MM.1S (cell line): Measurements from ENCODE around the gene FOSL1.

Experiments
- DNase-seq: peaks from one replicate; pipeline ENCODE4 v3.0.0-alpha.2; 2015
- H2AFZ ChIP-seq: fragments of 300-600 bp; sonication (generic); 2 replicates; pipeline ENCODE4 v1.6.0; 2016; ENCODE audit warnings: antibody characterized with exemption, low read length
- H3F3A ChIP-seq: fragments of 300-600 bp; sonication (generic); 2 replicates; pipeline ENCODE4 v1.6.1; 2016; ENCODE audit warnings: mild to moderate bottlenecking, antibody characterized with exemption, low read length, moderate library complexity, mixed read lengths; ENCODE audit not compliant: insufficient read depth
- H3K27ac ChIP-seq: fragments of 300-600 bp; sonication (generic); 2 replicates; pipeline ENCODE4 v1.5.1; 2016; ENCODE audit warnings: mild to moderate bottlenecking, low read length
- H3K27me3 ChIP-seq: fragments of 300-600 bp; sonication (generic); replicated peaks from 2 replicates; pipeline ENCODE4 v1.6.0; 2016; ENCODE audit warnings: low read length; ENCODE audit not compliant: insufficient read depth
- H3K36me3 ChIP-seq: fragments of 300-600 bp; sonication (generic); replicated peaks from 2 replicates; pipeline ENCODE4 v1.6.1; 2016; ENCODE audit warnings: mild to moderate bottlenecking, low read length, mixed read lengths; ENCODE audit not compliant: insufficient read depth
- H3K4me1 ChIP-seq: fragments of 300-600 bp; sonication (generic); 2 replicates; pipeline ENCODE4 v1.6.1; 2016; ENCODE audit warnings: low read length, mixed read lengths
- H3K4me2 ChIP-seq: fragments of 300-600 bp; sonication (generic); 2 replicates; pipeline ENCODE4 v1.6.0; 2016; ENCODE audit warnings: low read depth, low read length
- H3K4me3 ChIP-seq: fragments of 300-600 bp; sonication (generic); 2 replicates; pipeline ENCODE4 v1.5.1; 2016; ENCODE audit warnings: low read length, mixed read lengths
- H3K79me2 ChIP-seq: fragments of 300-600 bp; sonication (generic); 2 replicates; pipeline ENCODE4 v1.6.1; 2016; ENCODE audit warnings: mixed run types, low read length, mixed read lengths
- H3K9ac ChIP-seq: fragments of 300-600 bp; sonication (generic); 2 replicates; pipeline ENCODE4 v1.6.1; 2016; ENCODE audit warnings: low read length, mixed read lengths
- H3K9me2 ChIP-seq: fragments of 300-600 bp; sonication (generic); replicated peaks from 2 replicates; pipeline ENCODE4 v1.6.1; 2016; ENCODE audit warnings: mild to moderate bottlenecking, low read length, mixed read lengths; ENCODE audit not compliant: insufficient read depth
- H3K9me3 ChIP-seq: fragments of 300-600 bp; sonication (generic); replicated peaks from 2 replicates; pipeline ENCODE4 v1.6.1; 2016; ENCODE audit warnings: mild to moderate bottlenecking, low read length, mixed read lengths; ENCODE audit not compliant: insufficient read depth
- H4K20me1 ChIP-seq: fragments of 300-600 bp; sonication (generic); 2 replicates; pipeline ENCODE4 v1.6.1; 2016; ENCODE audit warnings: mild to moderate bottlenecking, low read length, moderate library complexity, mixed read lengths; ENCODE audit not compliant: insufficient read depth
- EZH2 ChIP-seq: fragments of 300-600 bp; sonication (generic); optimal IDR thresholded peaks from 2 replicates; pipeline ENCODE3; 2017; ENCODE audit warnings: low read depth, mild to moderate bottlenecking, antibody characterized with exemption, low read length, mixed read lengths
- EZH2phosphoT487 ChIP-seq: fragments of 300-600 bp; sonication (generic); IDR thresholded peaks from 2 replicates; pipeline ENCODE4 v1.6.1; 2018; ENCODE audit warnings: antibody characterized with exemption, low read length
- TF ChIP-seq, protein P1 (sequence below): fragments of 300-600 bp; sonication (generic); IDR thresholded peaks from 2 replicates; pipeline ENCODE4 v1.5.1; 2016; ENCODE audit warnings: antibody characterized with exemption, low read length, mixed read lengths

The FOSL1 gene

DNA sequence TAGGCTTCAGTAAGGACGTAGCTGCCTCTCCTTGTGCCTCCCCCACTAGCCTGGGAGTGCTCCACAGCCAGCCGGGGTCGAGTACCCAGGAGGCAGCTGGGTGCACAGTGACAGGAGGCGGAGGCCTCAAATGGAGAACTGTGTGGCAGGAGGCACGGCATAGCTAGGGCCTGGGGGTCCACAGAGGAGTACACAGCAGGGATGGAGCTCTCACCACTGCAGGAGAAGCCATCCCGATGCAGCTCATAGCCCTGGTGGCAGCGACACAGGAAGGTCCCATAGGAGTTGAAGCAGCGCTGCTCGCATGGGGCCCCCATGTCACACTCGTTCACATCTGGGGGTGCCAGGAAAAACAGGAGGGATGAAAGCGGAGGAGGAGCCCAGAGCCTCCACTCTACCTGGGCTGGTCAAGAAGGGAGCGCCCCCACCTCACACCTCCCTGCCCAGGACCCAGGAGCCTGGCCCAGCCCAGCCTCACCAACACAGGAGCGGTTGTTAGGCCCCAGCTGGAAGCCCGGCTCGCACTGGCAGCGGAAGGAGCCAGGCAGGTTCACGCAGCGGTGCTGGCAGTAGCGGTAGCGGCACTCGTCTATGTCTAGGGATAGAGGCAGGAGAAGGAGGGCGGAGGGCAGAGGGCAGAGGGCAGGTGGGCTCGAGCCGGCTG, 30.4 kb downstream of the FOSL1 start:
- H3K27ac ChIP-seq = no peak overlapping the region
- H3K36me3 ChIP-seq = no peaks in the 10 kb centered on the region; the same call in 1 of the 2 replicates
- H3K9me2 ChIP-seq = no peaks in the 10 kb centered on the region
- H3K4me1 ChIP-seq = 0 out of 2 replicates have a peak, but pooled peaks cover 4% of the 10 kb centered on the region
- H3F3A ChIP-seq = no peaks in the 10 kb centered on the region; the same call in 1 of the 2 replicates
- no peaks in the 10 kb centered on the region for H3K27me3 ChIP-seq
- no peaks in the 10 kb centered on the region for H4K20me1 ChIP-seq
- H3K9ac ChIP-seq = no peak overlapping the region
- no peaks in the 10 kb centered on the region for H3K79me2 ChIP-seq
- TF ChIP-seq EZH2phosphoT487 = no peak
- no peak for TF ChIP-seq EZH2
- TF ChIP-seq, protein P1, sequence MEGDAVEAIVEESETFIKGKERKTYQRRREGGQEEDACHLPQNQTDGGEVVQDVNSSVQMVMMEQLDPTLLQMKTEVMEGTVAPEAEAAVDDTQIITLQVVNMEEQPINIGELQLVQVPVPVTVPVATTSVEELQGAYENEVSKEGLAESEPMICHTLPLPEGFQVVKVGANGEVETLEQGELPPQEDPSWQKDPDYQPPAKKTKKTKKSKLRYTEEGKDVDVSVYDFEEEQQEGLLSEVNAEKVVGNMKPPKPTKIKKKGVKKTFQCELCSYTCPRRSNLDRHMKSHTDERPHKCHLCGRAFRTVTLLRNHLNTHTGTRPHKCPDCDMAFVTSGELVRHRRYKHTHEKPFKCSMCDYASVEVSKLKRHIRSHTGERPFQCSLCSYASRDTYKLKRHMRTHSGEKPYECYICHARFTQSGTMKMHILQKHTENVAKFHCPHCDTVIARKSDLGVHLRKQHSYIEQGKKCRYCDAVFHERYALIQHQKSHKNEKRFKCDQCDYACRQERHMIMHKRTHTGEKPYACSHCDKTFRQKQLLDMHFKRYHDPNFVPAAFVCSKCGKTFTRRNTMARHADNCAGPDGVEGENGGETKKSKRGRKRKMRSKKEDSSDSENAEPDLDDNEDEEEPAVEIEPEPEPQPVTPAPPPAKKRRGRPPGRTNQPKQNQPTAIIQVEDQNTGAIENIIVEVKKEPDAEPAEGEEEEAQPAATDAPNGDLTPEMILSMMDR = no peak
- H3K4me3 ChIP-seq = no peak overlapping the region
- DNase-seq = no peak
- H2AFZ ChIP-seq = no peak overlapping the region
- H3K9me3 ChIP-seq = no peaks in the 10 kb centered on the region
- H3K4me2 ChIP-seq = no peak overlapping the region

DNA sequence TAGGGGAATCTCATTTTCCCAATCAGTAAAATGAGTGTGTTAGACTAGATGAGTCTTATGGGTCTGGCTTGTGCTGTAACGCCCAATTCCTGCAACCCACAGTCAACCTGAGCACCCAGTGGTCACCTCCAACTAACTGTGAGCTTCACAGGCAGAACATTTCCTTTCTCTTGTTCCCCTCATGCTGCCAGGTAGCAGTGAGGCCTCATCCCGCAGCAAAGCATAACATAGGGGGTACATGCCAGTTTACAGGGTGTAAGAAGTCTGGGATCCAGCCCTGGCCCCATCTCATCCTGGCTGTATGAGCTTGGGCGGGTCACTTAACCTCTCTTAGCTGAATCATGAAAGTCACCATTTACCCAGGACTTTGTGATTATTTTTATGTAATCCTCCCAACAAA, 31.3 kb downstream of the FOSL1 start:
- DNase-seq = no peak
- Histone ChIP-seq H2AFZ (no peak overlapping the region), H3K9me3 (no peaks in the 10 kb centered on the region), H3K4me2 (no peak overlapping the region), H3K4me3 (no peak overlapping the region), H3F3A (no peaks in the 10 kb centered on the region; the same call in 1 of the 2 replicates), H3K27me3 (no peaks in the 10 kb centered on the region), H3K9ac (no peak overlapping the region), H4K20me1 (no peaks in the 10 kb centered on the region), H3K79me2 (no peaks in the 10 kb centered on the region), H3K9me2 (no peaks in the 10 kb centered on the region), H3K36me3 (no peaks in the 10 kb centered on the region; the same call in 1 of the 2 replicates), H3K4me1 (0 out of 2 replicates have a peak, but pooled peaks cover 4% of the 10 kb centered on the region), H3K27ac (no peak overlapping the region)
- TF ChIP-seq, protein P1 = no peak
- TF ChIP-seq EZH2 (no peak), EZH2phosphoT487 (no peak)

DNA sequence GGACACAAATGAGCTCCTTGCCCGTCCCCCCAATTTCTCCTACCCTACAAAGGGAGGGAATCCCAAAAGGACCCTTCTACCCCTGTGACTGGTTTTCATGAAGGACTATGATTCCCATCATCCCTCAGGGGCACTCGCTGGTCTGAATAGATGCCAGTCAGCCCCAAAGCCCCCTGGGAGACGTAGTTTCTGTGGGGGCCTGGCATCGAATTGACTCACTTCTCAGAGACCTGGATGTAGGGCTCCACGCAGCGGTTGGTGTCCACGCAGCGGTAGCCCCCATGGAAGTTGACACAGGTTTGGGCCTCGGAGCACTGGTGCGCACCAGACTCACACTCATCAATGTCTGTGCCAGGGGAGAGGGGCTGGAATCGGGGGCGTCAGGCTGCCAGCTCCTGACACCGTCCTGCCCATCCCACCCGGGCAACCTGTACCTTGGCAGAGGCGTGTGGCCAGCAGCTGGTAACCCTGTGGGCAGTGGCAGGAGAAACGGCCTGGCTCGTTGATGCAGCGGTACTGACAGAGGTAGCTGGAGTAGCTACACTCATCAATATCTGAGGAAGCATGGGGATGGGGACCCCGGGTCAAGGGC, 32.0 kb downstream of the FOSL1 start:
- no peak overlapping the region for H2AFZ ChIP-seq
- H3K36me3 ChIP-seq = no peaks in the 10 kb centered on the region; the same call in 1 of the 2 replicates
- H3K27ac ChIP-seq = no peak overlapping the region
- no peak for DNase-seq
- H3K9me3 ChIP-seq = no peaks in the 10 kb centered on the region
- no peak overlapping the region for H3K4me2 ChIP-seq
- peaks cover 4% of the 10 kb centered on the region for H3K79me2 ChIP-seq
- no peaks in the 10 kb centered on the region; the same call in 1 of the 2 replicates for H3F3A ChIP-seq
- no peaks in the 10 kb centered on the region for H3K9me2 ChIP-seq
- TF ChIP-seq, protein P1 = no peak
- no peak for TF ChIP-seq EZH2
- TF ChIP-seq EZH2phosphoT487 = no peak
- no peak overlapping the region for H3K4me3 ChIP-seq
- H4K20me1 ChIP-seq = no peaks in the 10 kb centered on the region
- no peaks in the 10 kb centered on the region for H3K27me3 ChIP-seq
- 0 out of 2 replicates have a peak, but pooled peaks cover 3% of the 10 kb centered on the region for H3K4me1 ChIP-seq
- H3K9ac ChIP-seq = no peak overlapping the region
